ENCODE data around the gene UBTF.
A peak's percentile ranks its signal among the peaks of the same experiment; 100 is the strongest.

Gene UBTF

GRCh38 chr17:44220213-44221083 is 973 bp upstream of the UBTF start:
- peak; percentile 59 for DNase-seq
- Histone ChIP-seq H3K9ac (ENCODE audit: low read length) (peak overlapping the region; percentile 97), H3K4me1 (ENCODE audit: control insufficient read depth, low read depth, low read length) (no peaks in the 10 kb centered on the region), H2BK15ac (replicated peaks; ENCODE audit: low read depth) (no peak overlapping the region), H3K18ac (ENCODE audit: low read length) (peak overlapping the region; percentile 99), H2BK5ac (ENCODE audit: low read length) (peak overlapping the region; percentile 81), H4K5ac (ENCODE audit: low read length) (no peak overlapping the region), H3K56ac (ENCODE audit: low read length) (peak overlapping the region; percentile 97), H3K36me3 (ENCODE audit: control insufficient read depth, insufficient read depth, low read length) (peaks cover 8% of the 10 kb centered on the region), H3K4me3 (ENCODE audit: low read length) (peak overlapping the region; percentile 84), H2BK120ac (ENCODE audit: low read depth, low read length) (peak overlapping the region; percentile 83), H3K27me3 (ENCODE audit: insufficient read depth, low read length, poor library complexity) (no peaks in the 10 kb centered on the region), H2AK5ac (ENCODE audit: low read length) (no peak overlapping the region), H3K79me2 (ENCODE audit: control insufficient read depth, insufficient read depth, low read length) (peaks cover 25% of the 10 kb centered on the region), H4K8ac (ENCODE audit: low read depth, low read length) (peak overlapping the region; percentile 91), H3K23ac (ENCODE audit: low read length) (peak overlapping the region; percentile 90), H3K4me2 (ENCODE audit: low read length) (peak overlapping the region; percentile 56), H3K79me1 (ENCODE audit: low read length) (peaks cover 13% of the 10 kb centered on the region), H3K27ac (ENCODE audit: low read depth, low read length) (peak overlapping the region; percentile 96), H3K4ac (ENCODE audit: low read depth, low read length) (peak overlapping the region; percentile 97)
- WGBS (ENCODE audit: extremely low coverage, insufficient coverage, low lambda C conversion rate) = no CpG with 5 or more reads among the region's 108 CpGs

GRCh38 chr17:44219108-44219615 is 313 bp downstream of the UBTF start:
- Histone ChIP-seq H3K4me2 (ENCODE audit: low read length) (no peak overlapping the region), H4K8ac (ENCODE audit: low read depth, low read length) (peak overlapping the region; percentile 92), H3K18ac (ENCODE audit: low read length) (peak overlapping the region; percentile 99), H3K4me1 (ENCODE audit: control insufficient read depth, low read depth, low read length) (no peaks in the 10 kb centered on the region), H2BK5ac (ENCODE audit: low read length) (peak overlapping the region; percentile 73), H2BK120ac (ENCODE audit: low read depth, low read length) (peak overlapping the region; percentile 83), H3K23ac (ENCODE audit: low read length) (peak overlapping the region; percentile 86), H4K5ac (ENCODE audit: low read length) (no peak overlapping the region), H3K79me1 (ENCODE audit: low read length) (peaks cover 14% of the 10 kb centered on the region), H3K56ac (ENCODE audit: low read length) (peak overlapping the region; percentile 94), H3K27ac (ENCODE audit: low read depth, low read length) (peak overlapping the region; percentile 99), H3K4ac (ENCODE audit: low read depth, low read length) (peak overlapping the region; percentile 97), H3K9ac (ENCODE audit: low read length) (peak overlapping the region; percentile 94), H3K27me3 (ENCODE audit: insufficient read depth, low read length, poor library complexity) (no peaks in the 10 kb centered on the region), H3K79me2 (ENCODE audit: control insufficient read depth, insufficient read depth, low read length) (peaks cover 25% of the 10 kb centered on the region), H2BK15ac (replicated peaks; ENCODE audit: low read depth) (no peak overlapping the region), H2AK5ac (ENCODE audit: low read length) (no peak overlapping the region), H3K4me3 (ENCODE audit: low read length) (peak overlapping the region; percentile 73), H3K36me3 (ENCODE audit: control insufficient read depth, insufficient read depth, low read length) (peaks cover 16% of the 10 kb centered on the region)
- DNase-seq = peak; percentile 79
- no CpG with 5 or more reads among the region's 73 CpGs for WGBS (ENCODE audit: extremely low coverage, insufficient coverage, low lambda C conversion rate)

GRCh38 chr17:44218344-44219107 is 949 bp downstream of the UBTF start:
- Histone ChIP-seq H3K27me3 (ENCODE audit: insufficient read depth, low read length, poor library complexity) (no peaks in the 10 kb centered on the region), H3K56ac (ENCODE audit: low read length) (peak overlapping the region; percentile 94), H4K5ac (ENCODE audit: low read length) (no peak overlapping the region), H4K8ac (ENCODE audit: low read depth, low read length) (peak overlapping the region; percentile 92), H3K18ac (ENCODE audit: low read length) (peak overlapping the region; percentile 99), H3K79me1 (ENCODE audit: low read length) (peaks cover 14% of the 10 kb centered on the region), H3K4ac (ENCODE audit: low read depth, low read length) (peak overlapping the region; percentile 97), H3K23ac (ENCODE audit: low read length) (no peak overlapping the region), H3K4me2 (ENCODE audit: low read length) (peak overlapping the region; percentile 32), H3K4me3 (ENCODE audit: low read length) (peak overlapping the region; percentile 73), H3K79me2 (ENCODE audit: control insufficient read depth, insufficient read depth, low read length) (peaks cover 25% of the 10 kb centered on the region), H3K27ac (ENCODE audit: low read depth, low read length) (peak overlapping the region; percentile 99), H2BK5ac (ENCODE audit: low read length) (no peak overlapping the region), H3K4me1 (ENCODE audit: control insufficient read depth, low read depth, low read length) (no peaks in the 10 kb centered on the region), H3K36me3 (ENCODE audit: control insufficient read depth, insufficient read depth, low read length) (peaks cover 16% of the 10 kb centered on the region), H3K9ac (ENCODE audit: low read length) (peak overlapping the region; percentile 94), H2BK120ac (ENCODE audit: low read depth, low read length) (peak overlapping the region; percentile 83), H2BK15ac (replicated peaks; ENCODE audit: low read depth) (no peak overlapping the region), H2AK5ac (ENCODE audit: low read length) (no peak overlapping the region)
- peak; percentile 94 for DNase-seq
- no CpG with 5 or more reads among the region's 89 CpGs for WGBS (ENCODE audit: extremely low coverage, insufficient coverage, low lambda C conversion rate)

GRCh38 chr17:44217738-44218343 is 1.6 kb downstream of the UBTF start:
- no peak overlapping the region for H3K4ac ChIP-seq (ENCODE audit: low read depth, low read length)
- peak overlapping the region; percentile 50 for H3K4me3 ChIP-seq (ENCODE audit: low read length)
- H3K4me2 ChIP-seq (ENCODE audit: low read length) = peak overlapping the region; percentile 32
- peaks cover 14% of the 10 kb centered on the region for H3K79me1 ChIP-seq (ENCODE audit: low read length)
- no peak overlapping the region for H3K23ac ChIP-seq (ENCODE audit: low read length)
- H3K18ac ChIP-seq (ENCODE audit: low read length) = peak overlapping the region; percentile 71
- no peaks in the 10 kb centered on the region for H3K4me1 ChIP-seq (ENCODE audit: control insufficient read depth, low read depth, low read length)
- WGBS (ENCODE audit: extremely low coverage, insufficient coverage, low lambda C conversion rate) = no CpG with 5 or more reads among the region's 10 CpGs
- H2BK15ac ChIP-seq (replicated peaks; ENCODE audit: low read depth) = no peak overlapping the region
- H3K56ac ChIP-seq (ENCODE audit: low read length) = peak overlapping the region; percentile 88
- H3K27me3 ChIP-seq (ENCODE audit: insufficient read depth, low read length, poor library complexity) = no peaks in the 10 kb centered on the region
- H2AK5ac ChIP-seq (ENCODE audit: low read length) = no peak overlapping the region
- H3K36me3 ChIP-seq (ENCODE audit: control insufficient read depth, insufficient read depth, low read length) = peaks cover 16% of the 10 kb centered on the region
- DNase-seq = no peak
- no peak overlapping the region for H2BK120ac ChIP-seq (ENCODE audit: low read depth, low read length)
- peak overlapping the region; percentile 43 for H3K27ac ChIP-seq (ENCODE audit: low read depth, low read length)
- H3K9ac ChIP-seq (ENCODE audit: low read length) = peak overlapping the region; percentile 75
- no peak overlapping the region for H4K8ac ChIP-seq (ENCODE audit: low read depth, low read length)
- no peak overlapping the region for H2BK5ac ChIP-seq (ENCODE audit: low read length)
- H3K79me2 ChIP-seq (ENCODE audit: control insufficient read depth, insufficient read depth, low read length) = peaks cover 25% of the 10 kb centered on the region
- H4K5ac ChIP-seq (ENCODE audit: low read length) = no peak overlapping the region

- DNase-seq = no peak
- Histone ChIP-seq H4K8ac (ENCODE audit: low read depth, low read length) (no peak overlapping the region), H4K5ac (ENCODE audit: low read length) (no peak overlapping the region), H3K9ac (ENCODE audit: low read length) (peak overlapping the region; percentile 75), H3K4me2 (ENCODE audit: low read length) (no peak overlapping the region), H3K4me1 (ENCODE audit: control insufficient read depth, low read depth, low read length) (no peaks in the 10 kb centered on the region), H2BK120ac (ENCODE audit: low read depth, low read length) (no peak overlapping the region), H3K79me1 (ENCODE audit: low read length) (peaks cover 14% of the 10 kb centered on the region), H2AK5ac (ENCODE audit: low read length) (no peak overlapping the region), H2BK5ac (ENCODE audit: low read length) (no peak overlapping the region), H3K27me3 (ENCODE audit: insufficient read depth, low read length, poor library complexity) (no peaks in the 10 kb centered on the region), H3K18ac (ENCODE audit: low read length) (no peak overlapping the region), H3K4ac (ENCODE audit: low read depth, low read length) (no peak overlapping the region), H3K4me3 (ENCODE audit: low read length) (no peak overlapping the region), H3K23ac (ENCODE audit: low read length) (no peak overlapping the region), H2BK15ac (replicated peaks; ENCODE audit: low read depth) (no peak overlapping the region), H3K56ac (ENCODE audit: low read length) (no peak overlapping the region), H3K27ac (ENCODE audit: low read depth, low read length) (no peak overlapping the region), H3K36me3 (ENCODE audit: control insufficient read depth, insufficient read depth, low read length) (peaks cover 16% of the 10 kb centered on the region), H3K79me2 (ENCODE audit: control insufficient read depth, insufficient read depth, low read length) (peaks cover 25% of the 10 kb centered on the region)
- no CpG with 5 or more reads among the region's 5 CpGs for WGBS (ENCODE audit: extremely low coverage, insufficient coverage, low lambda C conversion rate)
These were observed 2.8 kb downstream of the UBTF start for GRCh38 chr17:44216694-44217093.

All from mesendoderm (in vitro differentiated cells).